ENCODE measurements around the gene BMAL1.
"Not testable (repeated sequence)": the region's sequence is repeated elsewhere in the genome, so short reads cannot be mapped to it uniquely, and the experiment has no call there.

The BMAL1 gene

GRCh38 chr11:13382751-13383150 is 105.2 kb downstream of the BMAL1 start:
- DNase-seq (ENCODE audit: low spot score) = no peak

DNA sequence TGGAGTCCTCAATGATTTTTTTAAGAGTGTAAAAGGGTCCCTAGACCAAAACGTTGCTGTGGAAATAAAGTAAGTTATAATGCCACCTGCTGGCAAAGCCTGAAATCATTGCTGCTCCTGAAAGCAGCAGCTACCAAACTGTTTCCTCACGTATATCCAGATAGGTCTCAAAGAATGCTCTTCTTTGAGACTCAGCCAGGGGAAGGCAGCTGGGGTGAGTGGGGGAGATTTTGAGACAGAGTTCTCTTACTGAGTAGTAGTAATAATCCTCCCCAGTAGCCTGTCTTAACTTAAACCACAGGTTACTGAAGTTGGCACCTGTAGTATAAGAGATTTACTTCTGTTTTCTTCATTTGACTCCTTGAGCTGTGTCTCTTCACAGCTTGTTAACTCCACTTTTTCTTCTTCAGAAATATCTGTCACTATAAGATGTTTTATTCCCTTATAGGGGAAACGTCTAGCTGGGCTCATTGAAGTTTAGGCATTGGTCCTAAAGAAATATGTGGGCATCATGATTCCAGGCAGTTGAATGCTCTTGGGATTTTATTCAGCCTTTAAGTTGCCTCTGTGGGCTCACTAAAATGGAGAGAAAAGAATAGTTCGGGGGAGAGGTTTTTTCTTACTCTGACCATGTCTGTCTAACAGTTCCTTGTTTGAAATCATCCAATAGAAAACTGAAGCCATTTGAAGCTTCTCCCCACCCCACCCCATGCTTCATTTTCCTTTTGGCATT is 107.5 kb downstream of the BMAL1 start:
- peak; percentile 53 for DNase-seq (ENCODE audit: low spot score)

DNA sequence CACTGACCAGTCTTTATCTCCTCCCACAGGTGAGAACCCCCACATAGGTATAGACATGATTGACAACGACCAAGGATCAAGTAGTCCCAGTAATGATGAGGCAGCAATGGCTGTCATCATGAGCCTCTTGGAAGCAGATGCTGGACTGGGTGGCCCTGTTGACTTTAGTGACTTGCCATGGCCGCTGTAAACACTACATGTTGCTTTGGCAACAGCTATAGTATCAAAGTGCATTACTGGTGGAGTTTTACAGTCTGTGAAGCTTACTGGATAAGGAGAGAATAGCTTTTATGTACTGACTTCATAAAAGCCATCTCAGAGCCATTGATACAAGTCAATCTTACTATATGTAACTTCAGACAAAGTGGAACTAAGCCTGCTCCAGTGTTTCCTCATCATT is 109.0 kb downstream of the BMAL1 start:
- DNase-seq (ENCODE audit: low spot score) = peak; percentile 18

GRCh38 chr11:13388741-13389140 is 111.2 kb downstream of the BMAL1 start:
- no peak for DNase-seq (ENCODE audit: low spot score)

- no peak for DNase-seq (ENCODE audit: low spot score)
Measured at GRCh38 chr11:13391217-13391616, 113.6 kb downstream of the BMAL1 start.

DNA sequence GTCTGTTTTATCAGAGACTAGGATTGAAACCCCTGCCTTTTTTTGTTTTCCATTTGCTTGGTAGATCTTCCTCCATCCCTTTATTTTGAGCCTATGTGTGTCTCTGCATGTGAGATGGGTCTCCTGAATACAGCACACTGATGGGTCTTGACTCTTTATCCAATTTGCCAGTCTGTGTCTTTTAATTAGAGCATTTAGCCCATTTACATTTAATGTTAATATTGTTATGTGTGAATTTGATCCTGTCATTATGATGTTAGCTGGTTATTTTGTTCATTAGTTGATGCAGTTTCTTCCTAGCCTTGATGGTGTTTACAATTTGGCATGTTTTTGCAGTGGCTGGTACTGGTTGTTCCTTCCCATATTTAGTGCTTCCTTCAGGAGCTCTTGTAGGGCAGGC is 120.7 kb downstream of the BMAL1 start:
- not testable (repeated sequence) for DNase-seq (ENCODE audit: low spot score)

- DNase-seq (ENCODE audit: low spot score) = no peak
Measured at GRCh38 chr11:13405220-13405619, 127.6 kb downstream of the BMAL1 start.

DNA sequence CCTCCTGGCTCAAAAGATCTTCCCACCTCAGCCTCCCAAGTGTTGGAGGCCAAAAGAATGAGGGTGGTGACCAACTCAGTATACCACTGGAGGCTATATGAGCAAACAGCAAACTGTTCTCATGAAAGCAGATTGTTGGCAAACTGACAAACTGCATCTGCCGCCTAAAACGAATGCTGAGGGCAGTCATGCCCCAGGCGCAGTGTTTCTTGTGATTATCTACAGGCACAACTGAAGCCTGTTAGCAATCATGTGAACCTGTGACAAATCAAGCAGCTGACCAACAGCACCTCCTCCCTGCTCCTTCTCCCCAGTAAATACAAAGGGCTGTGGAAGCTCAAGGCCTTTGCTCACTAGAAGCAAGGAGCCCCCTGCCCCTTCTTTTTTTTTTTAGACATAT is 137.6 kb downstream of the BMAL1 start:
- DNase-seq (ENCODE audit: low spot score) = no peak

DNA sequence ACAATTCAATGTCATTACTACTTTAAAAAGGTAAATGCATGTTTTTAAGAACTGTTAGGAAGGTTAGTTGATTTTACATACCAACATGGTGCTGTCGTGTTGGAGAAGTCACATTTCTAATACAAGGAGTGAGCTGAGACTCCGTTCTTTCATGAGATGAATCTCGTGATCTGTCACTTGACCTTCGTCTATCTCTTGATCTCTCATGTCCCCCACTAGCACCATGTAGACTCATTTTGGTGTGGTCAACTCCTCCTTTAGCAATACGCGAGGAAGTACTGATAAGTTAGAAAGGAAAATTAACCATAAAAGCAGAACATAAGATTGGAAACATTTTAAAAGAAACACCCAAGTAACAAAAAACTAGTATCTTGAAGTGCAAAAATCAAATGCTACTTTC is 144.0 kb downstream of the BMAL1 start:
- DNase-seq (ENCODE audit: low spot score) = no peak

- DNase-seq (ENCODE audit: low spot score) = no peak
Measured at GRCh38 chr11:13423372-13423771, 145.8 kb downstream of the BMAL1 start.

GRCh38 chr11:13427440-13427839 is 149.8 kb downstream of the BMAL1 start:
- DNase-seq (ENCODE audit: low spot score) = no peak

DNA sequence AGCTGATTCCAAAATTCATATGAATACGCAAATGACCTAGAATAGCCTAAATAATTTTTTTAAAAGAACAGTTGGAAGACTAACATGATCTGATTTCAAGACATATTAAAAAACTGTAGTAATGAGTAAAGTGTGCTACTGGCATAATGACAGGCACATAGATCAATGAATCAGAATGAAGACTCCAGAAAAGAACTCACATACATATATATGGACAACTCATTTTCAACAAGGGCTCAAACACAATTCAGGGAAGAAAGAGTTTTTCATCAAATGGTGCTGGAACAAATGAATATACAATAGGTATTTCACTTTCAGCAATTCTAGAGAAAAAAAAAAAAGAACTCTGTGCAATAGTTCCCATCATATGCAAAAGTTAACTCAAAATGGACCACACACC is 151.7 kb downstream of the BMAL1 start:
- no peak for DNase-seq (ENCODE audit: low spot score)

GRCh38 chr11:13429836-13430235 is 152.2 kb downstream of the BMAL1 start:
- DNase-seq (ENCODE audit: low spot score) = no peak

- no peak for DNase-seq (ENCODE audit: low spot score)
Measured at GRCh38 chr11:13433437-13433836, 155.8 kb downstream of the BMAL1 start.

DNA sequence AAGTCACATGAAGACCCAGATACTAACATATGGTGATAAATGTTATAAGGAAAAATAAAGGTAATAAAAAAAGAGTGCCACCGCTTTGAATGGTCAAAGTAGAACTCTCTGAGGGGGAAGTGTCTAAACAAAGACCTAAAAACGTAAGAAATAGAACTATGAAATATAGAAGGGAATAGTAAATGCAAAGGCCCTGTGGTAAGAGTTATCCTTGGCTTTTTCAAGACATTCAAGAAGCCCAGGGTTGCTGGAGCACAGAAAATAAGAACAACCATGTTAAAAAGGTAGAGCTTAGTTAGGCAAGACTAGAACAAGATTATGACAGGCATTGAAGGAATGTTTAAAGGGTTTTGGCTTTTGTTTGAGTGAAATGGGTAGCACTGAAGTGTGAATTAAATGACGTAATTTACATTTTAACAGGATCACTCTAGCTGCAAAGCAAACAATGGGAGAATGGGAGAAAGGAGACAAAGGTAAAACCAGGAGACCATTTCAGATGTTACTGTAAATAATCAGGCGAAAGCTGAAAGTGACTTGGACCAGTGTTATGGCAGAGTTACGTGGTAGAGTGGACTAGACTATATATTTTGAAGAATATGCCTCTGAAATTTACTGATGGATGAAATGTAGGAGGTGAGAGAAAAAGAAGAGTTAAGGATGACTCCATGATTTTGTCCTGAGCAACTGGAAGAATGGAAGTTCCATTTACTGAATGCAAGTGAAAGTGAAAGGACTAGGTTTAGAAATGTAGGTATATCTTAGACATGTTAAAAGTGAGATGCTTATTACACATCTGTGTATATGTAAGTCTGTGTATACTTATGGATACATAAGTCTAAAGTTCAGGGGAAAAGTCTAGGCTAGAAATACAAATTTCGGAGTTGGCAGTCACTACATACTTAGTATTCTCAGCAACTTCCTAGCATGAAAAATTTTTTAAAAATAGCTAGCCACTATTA is 156.9 kb downstream of the BMAL1 start:
- DNase-seq (ENCODE audit: low spot score) = no peak

DNA sequence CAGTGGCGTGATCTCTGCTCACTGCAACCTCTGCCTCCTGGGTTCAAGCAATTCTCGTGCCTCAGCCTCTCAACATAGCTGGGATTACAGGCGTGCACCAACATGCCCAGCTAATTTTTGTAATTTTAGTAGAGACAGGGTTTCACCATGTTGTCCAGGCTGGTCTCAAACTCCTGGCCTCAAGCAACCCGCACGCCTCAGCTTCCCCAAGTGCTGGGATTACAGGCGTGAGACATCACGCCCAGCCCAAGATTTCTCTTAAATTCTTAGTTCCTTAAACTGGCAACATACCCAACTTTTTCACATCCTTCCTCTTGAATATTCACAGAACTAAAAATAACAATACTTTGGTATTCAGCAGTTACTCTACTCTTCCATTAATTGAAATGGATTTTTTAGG is 159.2 kb downstream of the BMAL1 start:
- DNase-seq (ENCODE audit: low spot score) = not testable (repeated sequence)
